ENCODE data around the gene FGF2.
"Not testable (repeated sequence)": the region's sequence is repeated elsewhere in the genome, so short reads cannot be mapped to it uniquely, and the experiment has no call there.

FGF2 gene

GRCh38 chr4:122930862-122931261 lies 104.2 kb downstream of the FGF2 start:
- DNase-seq (ENCODE audit: low spot score): peak; percentile 42

- no peak for DNase-seq (ENCODE audit: low spot score)
Observed at GRCh38 chr4:122932763-122933162, 106.1 kb downstream of the FGF2 start.

- not testable (repeated sequence) for DNase-seq (ENCODE audit: low spot score)
Observed at GRCh38 chr4:122945136-122945535, 118.5 kb downstream of the FGF2 start.

- DNase-seq (ENCODE audit: low spot score): no peak
Observed at GRCh38 chr4:122946142-122946541, 119.5 kb downstream of the FGF2 start.

Data from hematopoietic multipotent progenitor cell treated with erythropoietin and hydrocortisone succinate and interleukin-3 and kit ligand, for 17 days (in vitro differentiated cells).